WERI-Rb-1 (cell line): ENCODE results near the gene EPN2.

Experiments used
- DNase-seq: peaks from one replicate; pipeline ENCODE4 v3.0.0-alpha.2; 2020
- H3K27ac ChIP-seq: fragments of 250-450 bp; sonication (Bioruptor Pico); 2 replicates; pipeline ENCODE4 v1.5.1; 2020; ENCODE audit warnings: mild to moderate bottlenecking, moderate library complexity
- H3K27me3 ChIP-seq: fragments of 250-450 bp; sonication (Bioruptor Pico); 2 replicates; pipeline ENCODE4 v1.5.1; 2021; ENCODE audit warnings: mild to moderate bottlenecking, low read depth, moderate library complexity; ENCODE audit not compliant: insufficient read depth, severe bottlenecking
- H3K36me3 ChIP-seq: fragments of 250-450 bp; sonication (Bioruptor Pico); 2 replicates; pipeline ENCODE4 v1.5.1; 2020; ENCODE audit warnings: mild to moderate bottlenecking, moderate library complexity
- H3K4me3 ChIP-seq: 2 replicates; pipeline ENCODE4 v1.5.1; 2011; ENCODE audit warnings: low read depth, mild to moderate bottlenecking, control low read depth, low read length
- H3K9me3 ChIP-seq: fragments of 250-450 bp; sonication (Bioruptor Pico); 2 replicates; pipeline ENCODE4 v1.5.1; 2021; ENCODE audit warnings: mild to moderate bottlenecking, moderate library complexity; ENCODE audit not compliant: severe bottlenecking
- TF ChIP-seq, protein P1 (sequence below): IDR thresholded peaks from 2 replicates; pipeline ENCODE4 v1.5.1; 2011; ENCODE audit warnings: low read depth, mild to moderate bottlenecking, control low read depth, inconsistent platforms, low read length

The EPN2 gene

GRCh38 chr17:19333132-19333440 lies 95.9 kb downstream of the EPN2 start:
- no peaks in the 10 kb centered on the region for H3K36me3 ChIP-seq
- no peaks in the 10 kb centered on the region for H3K9me3 ChIP-seq
- H3K27me3 ChIP-seq = no peaks in the 10 kb centered on the region
- no peak overlapping the region for H3K4me3 ChIP-seq
- TF ChIP-seq, protein P1, sequence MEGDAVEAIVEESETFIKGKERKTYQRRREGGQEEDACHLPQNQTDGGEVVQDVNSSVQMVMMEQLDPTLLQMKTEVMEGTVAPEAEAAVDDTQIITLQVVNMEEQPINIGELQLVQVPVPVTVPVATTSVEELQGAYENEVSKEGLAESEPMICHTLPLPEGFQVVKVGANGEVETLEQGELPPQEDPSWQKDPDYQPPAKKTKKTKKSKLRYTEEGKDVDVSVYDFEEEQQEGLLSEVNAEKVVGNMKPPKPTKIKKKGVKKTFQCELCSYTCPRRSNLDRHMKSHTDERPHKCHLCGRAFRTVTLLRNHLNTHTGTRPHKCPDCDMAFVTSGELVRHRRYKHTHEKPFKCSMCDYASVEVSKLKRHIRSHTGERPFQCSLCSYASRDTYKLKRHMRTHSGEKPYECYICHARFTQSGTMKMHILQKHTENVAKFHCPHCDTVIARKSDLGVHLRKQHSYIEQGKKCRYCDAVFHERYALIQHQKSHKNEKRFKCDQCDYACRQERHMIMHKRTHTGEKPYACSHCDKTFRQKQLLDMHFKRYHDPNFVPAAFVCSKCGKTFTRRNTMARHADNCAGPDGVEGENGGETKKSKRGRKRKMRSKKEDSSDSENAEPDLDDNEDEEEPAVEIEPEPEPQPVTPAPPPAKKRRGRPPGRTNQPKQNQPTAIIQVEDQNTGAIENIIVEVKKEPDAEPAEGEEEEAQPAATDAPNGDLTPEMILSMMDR = no peak
- no peak for DNase-seq
- no peak overlapping the region for H3K27ac ChIP-seq

- TF ChIP-seq, protein P1 = no peak
- Histone ChIP-seq H3K9me3 (no peaks in the 10 kb centered on the region), H3K27me3 (no peaks in the 10 kb centered on the region), H3K4me3 (no peak overlapping the region), H3K36me3 (no peaks in the 10 kb centered on the region), H3K27ac (no peak overlapping the region)
- no peak for DNase-seq
These were observed 96.6 kb downstream of the EPN2 start for GRCh38 chr17:19333736-19334290.

DNA sequence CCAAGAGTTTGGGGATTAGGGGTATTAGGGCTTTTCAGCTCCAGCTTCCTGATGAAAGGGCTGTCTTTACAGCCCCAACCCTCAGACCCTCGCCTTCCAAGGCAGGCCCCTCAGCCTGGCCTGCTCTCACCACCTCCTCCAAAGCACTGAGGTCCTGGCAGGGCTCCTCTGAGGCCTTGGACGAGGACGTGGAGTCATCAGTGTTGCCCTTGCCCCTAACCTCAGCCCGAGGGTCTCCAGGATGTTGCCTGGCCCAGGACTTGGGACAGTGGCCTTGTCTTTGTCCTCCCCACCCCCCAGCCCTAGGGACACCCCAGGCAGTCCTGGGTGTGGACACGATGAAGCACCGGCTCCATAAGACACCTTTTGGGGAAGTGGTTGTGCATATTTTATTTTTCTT lies 97.2 kb downstream of the EPN2 start:
- Histone ChIP-seq H3K27me3 (no peaks in the 10 kb centered on the region), H3K4me3 (no peak overlapping the region), H3K27ac (no peak overlapping the region; the same call in 1 of the 2 replicates), H3K9me3 (no peaks in the 10 kb centered on the region), H3K36me3 (no peaks in the 10 kb centered on the region)
- TF ChIP-seq, protein P1 = no peak
- no peak for DNase-seq

DNA sequence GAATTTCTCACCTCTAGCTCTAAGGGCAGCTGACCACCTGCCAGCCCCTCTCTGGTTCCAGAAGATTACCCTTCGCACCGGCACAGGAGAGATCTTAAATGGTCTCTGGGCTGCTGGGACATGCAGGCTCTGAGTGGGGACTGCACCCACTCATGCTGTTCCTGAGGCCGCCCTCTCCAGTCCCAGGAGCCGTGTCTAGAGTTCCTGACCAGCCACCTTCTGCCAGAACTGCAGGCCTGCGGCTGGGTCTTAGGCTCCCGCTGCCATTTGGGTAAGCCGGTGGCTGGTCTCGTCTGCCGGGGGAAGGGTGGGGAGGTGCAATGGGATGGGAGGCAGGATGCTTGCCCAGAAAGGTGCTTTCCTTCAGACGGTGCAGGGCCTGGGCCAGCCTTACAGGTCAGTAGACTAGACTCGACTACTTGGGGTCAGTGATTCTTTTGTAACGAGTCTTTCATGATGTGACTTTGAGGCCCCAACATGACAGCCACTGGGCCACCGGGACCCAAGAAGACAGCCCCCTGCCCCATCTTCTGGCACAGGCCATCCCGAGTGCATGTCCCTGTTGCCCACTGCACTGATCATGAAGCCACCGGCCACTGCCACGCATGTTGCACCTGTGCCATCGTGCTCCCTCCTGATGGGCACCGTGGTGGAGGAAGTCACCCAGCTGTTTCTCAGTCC lies 98.9 kb downstream of the EPN2 start:
- Histone ChIP-seq H3K9me3 (no peaks in the 10 kb centered on the region), H3K4me3 (no peak overlapping the region), H3K27me3 (no peaks in the 10 kb centered on the region), H3K27ac (no peak overlapping the region; the same call in 1 of the 2 replicates), H3K36me3 (no peaks in the 10 kb centered on the region)
- DNase-seq = no peak
- TF ChIP-seq, protein P1 = no peak

DNA sequence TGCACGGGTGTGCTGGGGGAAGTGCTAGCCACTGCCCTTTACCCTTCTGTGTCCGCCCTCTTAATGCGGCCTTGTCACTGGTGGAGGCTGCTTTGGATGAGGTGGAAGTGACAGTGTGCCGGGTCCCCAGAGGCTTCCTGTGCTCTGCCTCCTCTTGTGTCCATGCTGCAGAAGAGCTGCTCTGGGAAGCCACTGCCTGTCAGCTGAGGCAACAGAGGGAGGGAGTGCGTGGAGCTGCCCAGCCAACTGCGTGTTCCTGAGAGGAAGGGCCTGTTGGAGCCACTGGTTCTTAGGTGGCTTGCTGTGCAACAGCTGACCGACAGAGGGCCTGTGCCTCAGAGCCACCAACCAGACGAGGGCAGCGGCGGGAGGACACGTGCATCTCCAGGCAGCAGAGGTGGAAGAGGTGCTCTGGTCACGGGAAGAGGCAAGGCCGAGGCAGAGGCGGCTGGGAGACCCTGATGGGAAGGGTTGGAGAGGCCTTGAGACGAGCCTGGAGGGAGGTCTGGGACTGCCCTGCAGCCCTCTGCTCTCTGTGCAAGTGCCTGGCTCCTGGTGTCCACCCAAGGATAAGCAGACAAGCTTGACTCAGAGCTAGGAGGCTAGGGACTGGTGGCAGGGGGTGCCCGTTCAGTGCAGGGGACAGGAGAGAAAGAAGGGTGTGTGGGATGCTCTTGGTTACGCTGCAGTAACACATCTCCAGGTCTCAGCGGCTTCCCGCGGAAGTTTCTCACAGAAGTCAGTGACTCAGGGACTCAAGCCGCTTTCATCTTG lies 100.0 kb downstream of the EPN2 start:
- Histone ChIP-seq H3K36me3 (no peaks in the 10 kb centered on the region), H3K9me3 (no peaks in the 10 kb centered on the region), H3K4me3 (no peak overlapping the region), H3K27ac (no peak overlapping the region), H3K27me3 (no peaks in the 10 kb centered on the region)
- no peak for DNase-seq
- TF ChIP-seq, protein P1 = peak; percentile 49; the same call in 1 of the 2 replicates

DNA sequence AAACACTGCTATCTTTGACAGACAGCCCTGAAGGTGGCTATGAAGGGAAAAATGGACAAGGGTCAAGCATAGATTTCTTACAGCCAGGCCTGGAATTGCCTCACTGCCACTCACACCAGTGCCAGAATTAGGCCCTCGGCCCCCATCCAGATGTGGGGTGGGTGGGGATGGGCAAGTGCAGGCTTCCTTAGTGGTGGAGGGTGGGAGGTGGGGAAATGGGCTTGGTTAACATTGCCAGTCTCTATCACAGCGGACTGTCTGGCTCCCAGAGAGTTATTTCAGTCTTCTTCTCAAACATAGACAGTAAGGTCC lies 100.5 kb downstream of the EPN2 start:
- H3K27ac ChIP-seq = no peak overlapping the region
- H3K36me3 ChIP-seq = no peaks in the 10 kb centered on the region
- H3K27me3 ChIP-seq = no peaks in the 10 kb centered on the region
- TF ChIP-seq, protein P1 = no peak
- H3K9me3 ChIP-seq = no peaks in the 10 kb centered on the region
- no peak overlapping the region for H3K4me3 ChIP-seq
- no peak for DNase-seq
